B cell (primary cell): Measurements from ENCODE around the gene PRRC2B. TPM values are rescaled to one million over a fixed set of nuclear protein-coding genes. Genes with fewer than 3 reads are reported as not detected.
A peak's percentile ranks its signal among the peaks of the same experiment; 100 is the strongest.

Experiments used
- ATAC-seq: fragments of 200-7000 bp; cut with Tn5 transposase; one replicate; pipeline ENCODE4 v1.10.0; 2021; ENCODE audit warnings: low read depth, mild to moderate bottlenecking, moderate number of reproducible peaks, moderate library complexity
- CTCF ChIA-PET: fragments of 350-600 bp; sonication (Branson Sonifier 250); formaldehyde crosslinking; loops from one replicate; lab custom pipeline; 2021; ENCODE audit warnings: antibody characterized with exemption, inconsistent platforms; lab: Charles Lee
- POLR2A ChIA-PET: fragments of 350-600 bp; sonication (Branson Sonifier 250); formaldehyde crosslinking; loops from one replicate; lab custom pipeline; 2021; ENCODE audit warnings: antibody characterized with exemption; lab: Charles Lee
- DNase-seq: peaks from one replicate; pipeline ENCODE4 v3.0.0; 2013
- H2AFZ ChIP-seq: 2 replicates; pipeline ENCODE4 v1.6.1; 2012; ENCODE audit warnings: mild to moderate bottlenecking, low read depth, low read length; ENCODE audit not compliant: insufficient read depth, poor library complexity, severe bottlenecking
- H3K27ac ChIP-seq, 2 donors: 1 replicate in 1 of 2; 2 replicates in 1 of 2; pipeline ENCODE4 v1.5.1; 2012 to 2013; ENCODE audit warnings: low read length in 2 of 2, mild to moderate bottlenecking in 2 of 2, moderate library complexity in 1 of 2
- H3K27me3 ChIP-seq, 4 experiments: fragments of 200-600 bp in 1 of 4; sonication (generic) in 1 of 4; replicated peaks in 1 of 4; 1 replicate in 2 of 4; 2 replicates in 2 of 4; pipeline versions ENCODE4 v1.6.1 to v1.7.0; 2013 to 2016; ENCODE audit warnings: low read length in 3 of 4, mild to moderate bottlenecking in 2 of 4, mixed read lengths in 1 of 4, moderate library complexity in 1 of 4; ENCODE audit not compliant: insufficient read depth in 4 of 4, control insufficient read depth in 3 of 4; ENCODE audit errors: control extremely low read depth in 1 of 4
- H3K36me3 ChIP-seq, 2 experiments: replicated peaks in 1 of 2; 1 replicate in 1 of 2; 2 replicates in 1 of 2; pipeline versions ENCODE4 v1.6.1 to v1.7.1; 2013; ENCODE audit warnings: low read length in 1 of 2; ENCODE audit not compliant: insufficient read depth in 2 of 2, control insufficient read depth in 1 of 2; ENCODE audit errors: control extremely low read depth in 1 of 2, extremely low read depth in 1 of 2
- H3K4me1 ChIP-seq, 2 donors: fragments of 200-600 bp in 1 of 2; sonication (generic) in 1 of 2; 1 replicate in 1 of 2; 2 replicates in 1 of 2; pipeline versions ENCODE4 v1.5.1 to v1.6.1; 2013 to 2017; ENCODE audit warnings: low read length in 2 of 2; ENCODE audit not compliant: control insufficient read depth in 2 of 2, insufficient read depth in 2 of 2
- H3K4me2 ChIP-seq: replicated peaks from 2 replicates; pipeline ENCODE3; 2012; ENCODE audit warnings: mild to moderate bottlenecking, low read depth, low read length; ENCODE audit not compliant: poor library complexity, severe bottlenecking
- H3K4me3 ChIP-seq, 5 experiments: fragments of 200-600 bp in 1 of 5; sonication (generic) in 1 of 5; 1 replicate in 3 of 5; 2 replicates in 2 of 5; pipeline versions ENCODE4 v1.5.1 to v1.7.0; 2011 to 2016; ENCODE audit warnings: low read length in 4 of 5, mild to moderate bottlenecking in 4 of 5, low read depth in 2 of 5, control low read depth in 1 of 5, moderate library complexity in 1 of 5; ENCODE audit not compliant: insufficient read depth in 1 of 5; ENCODE audit errors: control extremely low read depth in 1 of 5, extremely low read depth in 1 of 5
- H3K79me2 ChIP-seq: fragments of 200-600 bp; sonication (generic); one replicate; pipeline ENCODE4 v1.6.0; 2016; ENCODE audit warnings: low read length; ENCODE audit not compliant: control insufficient read depth, insufficient read depth
- H3K9ac ChIP-seq: fragments of 200-600 bp; sonication (generic); 2 replicates; pipeline ENCODE4 v1.6.1; 2017; ENCODE audit warnings: mild to moderate bottlenecking, low read length, moderate library complexity
- H3K9me3 ChIP-seq, 3 donors: one replicate each; pipeline versions ENCODE4 v1.6.1 to v1.7.1; 2013; ENCODE audit warnings: low read length in 2 of 3; ENCODE audit not compliant: control insufficient read depth in 2 of 3, insufficient read depth in 1 of 3; ENCODE audit errors: control extremely low read depth in 1 of 3
- H4K20me1 ChIP-seq: 2 replicates; pipeline ENCODE4 v1.6.0; 2012; ENCODE audit warnings: mild to moderate bottlenecking, low read length; ENCODE audit not compliant: insufficient read depth, control insufficient read depth, poor library complexity, severe bottlenecking
- H3K27ac Mint-ChIP-seq: one replicate; pipeline ENCODE4 v1.8.0; 2021; ENCODE audit warnings: mixed read lengths
- H3K27me3 Mint-ChIP-seq: one replicate; pipeline ENCODE4 v1.8.0; 2021; ENCODE audit warnings: mixed read lengths
- H3K4me1 Mint-ChIP-seq: one replicate; pipeline ENCODE4 v1.8.0; 2021; ENCODE audit warnings: mixed read lengths
- H3K4me3 Mint-ChIP-seq: one replicate; pipeline ENCODE4 v1.8.0; 2021; ENCODE audit warnings: mixed read lengths
- H3K9me3 Mint-ChIP-seq: one replicate; pipeline ENCODE4 v1.8.0; 2022; ENCODE audit warnings: mixed read lengths; ENCODE audit not compliant: insufficient read depth
- EZH2 ChIP-seq: IDR thresholded peaks from 2 replicates; pipeline ENCODE4 v1.6.1; 2012; ENCODE audit warnings: borderline replicate concordance, low read depth, mild to moderate bottlenecking, moderate library complexity, low read length; ENCODE audit not compliant: insufficient read depth, poor library complexity, severe bottlenecking
- WGBS: methylation state at CpG from one replicate; pipeline ENCODE4 v1.1.5; 2013; ENCODE audit warnings: missing lambda C conversion rate; ENCODE audit not compliant: insufficient coverage; 5-methylcytosine and 5-hydroxymethylcytosine counted together
- intact Hi-C: fragments of 100-400 bp; cut with micrococcal nuclease; formaldehyde crosslinking; loops from one replicate; pipeline ENCODE4 v1.10.0; 2022
- polyA plus RNA-seq: library from polyadenylated mRNA; depleted of rRNA; stranded (reverse); fragments of >200 nt; gene quantifications from 2 replicates; pipeline ENCODE4 v1.2.3, GENCODE V29; 2012
- total RNA-seq, 2 donors: library from RNA; stranded (reverse); fragments of 120-200 nt in 1 of 2; gene quantifications; 1 replicate in 1 of 2; 2 replicates in 1 of 2; pipeline versions ENCODE4 v1.2.3 to v1.2.4, GENCODE V29; 2013 to 2022
- TF ChIP-seq, protein P1 (sequence below): fragments of 200-600 bp; IDR thresholded peaks from one replicate; pipeline ENCODE4 v1.8.0; 2022; ENCODE audit warnings: antibody characterized with exemption, mild to moderate bottlenecking

Gene PRRC2B
- total and polyA plus RNA-seq, 2 donors (not counting 1 experiment from before 2014, with no cell fraction given): 63.9 to 268 TPM

DNA sequence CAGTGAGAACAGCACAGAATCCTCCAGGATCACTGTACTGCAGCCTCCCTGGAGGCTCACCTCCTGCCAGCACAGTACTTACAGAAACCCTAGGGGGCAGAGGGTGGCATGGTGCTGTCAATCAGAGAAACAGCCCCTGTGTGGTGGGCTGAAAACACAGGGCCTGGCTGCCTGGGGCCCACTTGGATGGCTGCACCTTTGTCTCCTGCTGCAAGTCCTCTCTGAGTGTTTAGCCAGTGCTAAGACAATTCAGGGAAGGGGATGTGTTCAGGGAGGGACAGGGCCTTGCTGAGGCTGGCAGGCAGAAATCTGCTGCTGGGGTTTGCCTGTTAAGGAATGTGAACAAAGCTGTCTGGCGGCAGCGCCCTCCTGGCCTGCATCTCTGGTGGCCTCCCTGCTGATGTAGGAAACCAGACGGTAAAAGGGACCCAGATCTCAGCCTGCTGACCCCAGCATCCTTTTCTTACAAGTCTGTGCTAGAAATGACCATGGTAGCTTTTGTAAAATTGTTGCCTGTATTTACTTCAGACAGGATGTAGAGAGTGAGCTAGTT, 39.5 kb downstream of the PRRC2B start:
- TF ChIP-seq, protein P1, sequence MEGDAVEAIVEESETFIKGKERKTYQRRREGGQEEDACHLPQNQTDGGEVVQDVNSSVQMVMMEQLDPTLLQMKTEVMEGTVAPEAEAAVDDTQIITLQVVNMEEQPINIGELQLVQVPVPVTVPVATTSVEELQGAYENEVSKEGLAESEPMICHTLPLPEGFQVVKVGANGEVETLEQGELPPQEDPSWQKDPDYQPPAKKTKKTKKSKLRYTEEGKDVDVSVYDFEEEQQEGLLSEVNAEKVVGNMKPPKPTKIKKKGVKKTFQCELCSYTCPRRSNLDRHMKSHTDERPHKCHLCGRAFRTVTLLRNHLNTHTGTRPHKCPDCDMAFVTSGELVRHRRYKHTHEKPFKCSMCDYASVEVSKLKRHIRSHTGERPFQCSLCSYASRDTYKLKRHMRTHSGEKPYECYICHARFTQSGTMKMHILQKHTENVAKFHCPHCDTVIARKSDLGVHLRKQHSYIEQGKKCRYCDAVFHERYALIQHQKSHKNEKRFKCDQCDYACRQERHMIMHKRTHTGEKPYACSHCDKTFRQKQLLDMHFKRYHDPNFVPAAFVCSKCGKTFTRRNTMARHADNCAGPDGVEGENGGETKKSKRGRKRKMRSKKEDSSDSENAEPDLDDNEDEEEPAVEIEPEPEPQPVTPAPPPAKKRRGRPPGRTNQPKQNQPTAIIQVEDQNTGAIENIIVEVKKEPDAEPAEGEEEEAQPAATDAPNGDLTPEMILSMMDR: no peak
- no peak for TF ChIP-seq EZH2
- Histone ChIP-seq H3K4me3 (no peak overlapping the region), H3K79me2 (peaks cover 93% of the 10 kb centered on the region), H3K27me3 (no peaks in the 10 kb centered on the region), H3K36me3 (peaks cover 2 to 69% of the 10 kb centered on the region in 2 experiments), H3K9ac (no peak overlapping the region), H3K4me1 (peaks cover 17 to 19% of the 10 kb centered on the region in 2 donors), H3K4me2 (no peak overlapping the region), H2AFZ (no peak overlapping the region), H4K20me1 (peaks cover 84% of the 10 kb centered on the region), H3K9me3 (no peaks in the 10 kb centered on the region), H3K27ac (no peak overlapping the region)
- WGBS: 100% methylated on average over 2 of the region's 3 CpGs
- DNase-seq (no peak), ATAC-seq (no peak)
- Mint-ChIP-seq H3K9me3 (no peaks in the 10 kb centered on the region), H3K27me3 (no peaks in the 10 kb centered on the region), H3K4me1 (peaks cover 19% of the 10 kb centered on the region), H3K27ac (no peak overlapping the region), H3K4me3 (no peak overlapping the region)
- intact Hi-C loops: no loop called here
- CTCF ChIA-PET: no interaction called here
- POLR2A ChIA-PET: no interaction called here

GRCh38 chr9:131434673-131435072, 40.8 kb downstream of the PRRC2B start:
- no peak overlapping the region for H3K27ac ChIP-seq
- H3K36me3 ChIP-seq: peaks cover 2 to 80% of the 10 kb centered on the region in 2 experiments
- no peak overlapping the region for H2AFZ ChIP-seq
- peaks cover 84% of the 10 kb centered on the region for H4K20me1 ChIP-seq
- intact Hi-C loops: no loop called here
- H3K27me3 ChIP-seq: no peaks in the 10 kb centered on the region
- TF ChIP-seq, protein P1: no peak
- TF ChIP-seq EZH2: no peak
- WGBS: 100% methylated on average over 6 of the region's 7 CpGs
- H3K9ac ChIP-seq: no peak overlapping the region
- H3K4me1 ChIP-seq: peaks cover 7% of the 10 kb centered on the region in 2 donors
- ChIA-PET POLR2A (no interaction called here), CTCF (interaction anchor here (0.7 kb wide), 1 partner anchor 16 kb away, joined by 3 read pairs; no protein-coding TSS in a partner anchor)
- Mint-ChIP-seq H3K9me3 (no peaks in the 10 kb centered on the region), H3K27me3 (no peaks in the 10 kb centered on the region), H3K4me1 (peaks cover 11% of the 10 kb centered on the region), H3K27ac (peak overlapping the region; percentile 37), H3K4me3 (no peak overlapping the region)
- H3K4me3 ChIP-seq: no peak overlapping the region
- H3K79me2 ChIP-seq: peaks cover 93% of the 10 kb centered on the region
- ATAC-seq (no peak), DNase-seq (no peak)
- H3K9me3 ChIP-seq: no peaks in the 10 kb centered on the region
- no peak overlapping the region for H3K4me2 ChIP-seq
